Karpas-422 (cell line): ENCODE measurements around the gene GPR137. TPM values are rescaled to one million over a fixed set of nuclear protein-coding genes. Genes with fewer than 3 reads are reported as not detected.
A peak's percentile ranks its signal among the peaks of the same experiment; 100 is the strongest.

ENCODE experiments used
- DNase-seq: peaks from one replicate; pipeline ENCODE4 v3.0.0-alpha.2; 2015
- H2AFZ ChIP-seq: fragments of 200-600 bp; sonication (generic); 2 replicates; pipeline ENCODE4 v1.6.1; 2014; ENCODE audit warnings: antibody characterized with exemption, low read length, mixed read lengths
- H3K27ac ChIP-seq: fragments of 200-600 bp; sonication (generic); 2 replicates; pipeline ENCODE4 v1.5.1; 2014; ENCODE audit warnings: mild to moderate bottlenecking, low read length, moderate library complexity
- H3K27me3 ChIP-seq: fragments of 200-600 bp; sonication (generic); 2 replicates; pipeline ENCODE4 v1.6.1; 2014; ENCODE audit warnings: low read length, mixed read lengths
- H3K36me3 ChIP-seq: fragments of 200-600 bp; sonication (generic); 2 replicates; pipeline ENCODE4 v1.6.1; 2014; ENCODE audit warnings: low read length, mixed read lengths; ENCODE audit not compliant: insufficient read depth
- H3K4me1 ChIP-seq: fragments of 200-600 bp; sonication (generic); 2 replicates; pipeline ENCODE4 v1.6.1; 2014; ENCODE audit warnings: mild to moderate bottlenecking, low read length, mixed read lengths
- H3K4me2 ChIP-seq: fragments of 200-600 bp; sonication (generic); 2 replicates; pipeline ENCODE4 v1.6.1; 2014; ENCODE audit warnings: low read length, low read depth, mild to moderate bottlenecking; ENCODE audit not compliant: poor library complexity, severe bottlenecking
- H3K4me3 ChIP-seq: fragments of 200-600 bp; sonication (generic); 2 replicates; pipeline ENCODE4 v1.5.1; 2014; ENCODE audit warnings: mild to moderate bottlenecking, antibody characterized with exemption, low read length, mixed read lengths
- H3K79me2 ChIP-seq: fragments of 200-600 bp; sonication (generic); 2 replicates; pipeline ENCODE4 v1.6.1; 2014; ENCODE audit warnings: mild to moderate bottlenecking, low read length, mixed read lengths
- H3K9ac ChIP-seq: fragments of 200-600 bp; sonication (generic); 2 replicates; pipeline ENCODE4 v1.6.0; 2014; ENCODE audit warnings: low read length
- H3K9me2 ChIP-seq: fragments of 200-600 bp; sonication (generic), shearing (Covaris generic); replicated peaks from 2 replicates; pipeline ENCODE4 v1.6.0; 2014; ENCODE audit warnings: mild to moderate bottlenecking, low read length, moderate library complexity; ENCODE audit not compliant: insufficient read depth
- H3K9me3 ChIP-seq: fragments of 300-700, 200-600 bp; sonication (generic); 2 replicates; pipeline ENCODE4 v1.6.1; 2014; ENCODE audit warnings: low read length, mixed read lengths
- H4K20me1 ChIP-seq: fragments of 200-600 bp; sonication (generic); 2 replicates; pipeline ENCODE4 v1.6.1; 2014; ENCODE audit warnings: mild to moderate bottlenecking, antibody characterized with exemption, low read length, low read depth; ENCODE audit not compliant: insufficient read depth
- total RNA-seq: library from RNA; depleted of rRNA; stranded (reverse); fragments of >200 nt; shearing (Covaris generic); gene quantifications from 2 replicates; pipeline ENCODE4 v1.2.3, GENCODE V29; 2014; ENCODE audit warnings: low replicate concordance

Gene GPR137
- total RNA-seq, 1 experiment from 2014 or later = 10.8 TPM

DNA sequence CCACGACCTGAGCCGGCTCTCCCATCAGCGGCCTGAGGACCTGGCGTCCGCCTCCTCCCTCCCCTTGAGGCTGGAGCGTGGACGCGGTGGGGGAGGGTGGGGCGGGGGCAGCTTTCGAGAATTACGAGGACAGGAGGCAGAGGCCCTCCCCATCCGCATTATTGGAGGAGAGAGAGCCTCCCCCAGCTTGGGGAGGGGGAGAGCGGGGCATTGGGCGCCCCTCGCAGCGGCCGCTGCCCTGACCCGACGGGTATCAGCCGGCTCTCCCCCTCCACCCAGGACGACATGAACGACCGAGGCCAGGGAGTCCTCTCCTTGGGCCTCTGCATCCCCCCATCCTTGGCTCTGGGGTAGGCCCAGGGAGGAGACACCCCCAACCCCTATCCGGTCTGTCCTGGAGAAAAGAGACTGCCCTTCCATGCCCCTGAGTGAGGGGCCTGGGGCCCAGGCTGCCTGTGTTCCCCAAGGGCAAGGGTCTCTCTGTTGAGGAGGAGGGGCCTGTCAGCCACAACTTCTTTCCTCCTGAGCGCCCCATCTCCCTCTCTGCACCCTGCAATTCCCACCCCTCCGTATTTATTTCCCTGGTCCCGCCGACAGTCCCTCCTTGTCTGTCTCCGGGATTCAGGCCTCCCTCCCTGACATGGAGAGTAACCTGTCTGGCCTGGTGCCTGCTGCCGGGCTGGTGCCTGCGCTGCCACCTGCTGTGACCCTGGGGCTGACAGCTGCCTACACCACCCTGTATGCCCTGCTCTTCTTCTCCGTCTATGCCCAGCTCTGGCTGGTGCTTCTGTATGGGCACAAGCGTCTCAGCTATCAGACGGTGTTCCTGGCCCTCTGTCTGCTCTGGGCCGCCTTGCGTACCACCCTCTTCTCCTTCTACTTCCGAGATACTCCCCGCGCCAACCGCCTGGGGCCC, 495 bp downstream of the GPR137 start:
- DNase-seq = peak; percentile 72
- H3K27ac ChIP-seq = 0 out of 2 replicates have a peak overlapping the region, but pooled peaks have one; percentile 27
- 0 out of 2 replicates have a peak, but pooled peaks cover 5% of the 10 kb centered on the region for H3K36me3 ChIP-seq
- H4K20me1 ChIP-seq = no peaks in the 10 kb centered on the region
- 0 out of 2 replicates have a peak overlapping the region, but pooled peaks have one; percentile 46 for H2AFZ ChIP-seq
- H3K9ac ChIP-seq = peak overlapping the region; percentile 82
- H3K4me2 ChIP-seq = peak overlapping the region; percentile 97
- peak overlapping the region; percentile 92 for H3K4me3 ChIP-seq
- H3K79me2 ChIP-seq = peaks cover 14% of the 10 kb centered on the region
- peaks cover 22% of the 10 kb centered on the region for H3K4me1 ChIP-seq
- H3K9me2 ChIP-seq = no peaks in the 10 kb centered on the region
- no peaks in the 10 kb centered on the region for H3K9me3 ChIP-seq
- no peaks in the 10 kb centered on the region for H3K27me3 ChIP-seq

DNA sequence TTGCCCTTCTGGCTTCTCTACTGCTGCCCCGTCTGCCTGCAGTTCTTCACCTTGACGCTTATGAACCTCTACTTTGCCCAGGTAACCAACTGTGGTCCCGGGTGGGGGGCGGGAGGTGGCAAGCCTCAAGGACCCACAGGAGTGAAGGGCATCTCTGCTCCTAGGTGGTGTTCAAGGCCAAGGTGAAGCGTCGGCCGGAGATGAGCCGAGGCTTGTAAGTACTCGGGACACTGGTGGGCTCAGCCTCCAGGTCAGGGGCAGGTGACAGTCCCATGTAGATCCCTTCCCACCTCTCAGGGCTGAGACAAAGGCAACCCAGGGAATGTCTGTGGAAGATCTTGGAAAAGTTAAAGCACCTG, 1.1 kb downstream of the GPR137 start:
- Histone ChIP-seq H3K9me3 (no peaks in the 10 kb centered on the region), H3K36me3 (0 out of 2 replicates have a peak, but pooled peaks cover 5% of the 10 kb centered on the region), H4K20me1 (no peaks in the 10 kb centered on the region), H3K9ac (no peak overlapping the region; the same call in 1 of the 2 replicates), H3K27ac (no peak overlapping the region), H3K4me1 (peaks cover 22% of the 10 kb centered on the region), H3K9me2 (no peaks in the 10 kb centered on the region), H3K27me3 (no peaks in the 10 kb centered on the region), H3K79me2 (peaks cover 14% of the 10 kb centered on the region), H3K4me3 (peak overlapping the region; percentile 92; the same call in 1 of the 2 replicates), H2AFZ (no peak overlapping the region), H3K4me2 (peak overlapping the region; percentile 97)
- no peak for DNase-seq

DNA sequence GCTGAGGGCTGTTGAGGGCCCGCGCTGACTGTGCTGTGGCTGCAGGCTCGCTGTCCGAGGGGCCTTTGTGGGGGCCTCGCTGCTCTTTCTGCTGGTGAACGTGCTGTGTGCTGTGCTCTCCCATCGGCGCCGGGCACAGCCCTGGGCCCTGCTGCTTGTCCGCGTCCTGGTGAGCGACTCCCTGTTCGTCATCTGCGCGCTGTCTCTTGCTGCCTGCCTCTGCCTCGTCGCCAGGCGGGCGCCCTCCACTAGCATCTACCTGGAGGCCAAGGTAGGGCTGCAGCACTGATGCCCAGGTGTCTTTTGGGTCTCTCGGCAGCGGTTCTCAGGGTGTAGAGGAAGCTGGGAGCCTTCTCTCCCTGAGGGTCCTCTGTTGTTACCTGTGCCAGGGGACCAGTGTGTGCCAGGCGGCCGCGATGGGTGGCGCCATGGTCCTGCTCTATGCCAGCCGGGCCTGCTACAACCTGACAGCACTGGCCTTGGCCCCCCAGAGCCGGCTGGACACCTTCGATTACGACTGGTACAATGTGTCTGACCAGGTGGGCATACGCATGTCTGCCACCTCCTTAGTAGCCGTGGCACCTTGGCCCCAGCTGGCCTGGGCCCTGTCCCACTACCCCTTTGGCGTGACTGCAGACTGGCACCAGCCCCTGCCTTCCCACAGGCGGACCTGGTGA, 2.2 kb downstream of the GPR137 start:
- no peaks in the 10 kb centered on the region for H3K36me3 ChIP-seq
- no peaks in the 10 kb centered on the region for H3K9me2 ChIP-seq
- no peak overlapping the region for H3K4me3 ChIP-seq
- H4K20me1 ChIP-seq = no peaks in the 10 kb centered on the region
- H3K79me2 ChIP-seq = peaks cover 14% of the 10 kb centered on the region
- no peak overlapping the region for H3K4me2 ChIP-seq
- no peak for DNase-seq
- no peak overlapping the region for H3K9ac ChIP-seq
- no peaks in the 10 kb centered on the region for H3K9me3 ChIP-seq
- no peaks in the 10 kb centered on the region for H3K27me3 ChIP-seq
- H3K27ac ChIP-seq = no peak overlapping the region
- H3K4me1 ChIP-seq = peaks cover 22% of the 10 kb centered on the region
- H2AFZ ChIP-seq = no peak overlapping the region

DNA sequence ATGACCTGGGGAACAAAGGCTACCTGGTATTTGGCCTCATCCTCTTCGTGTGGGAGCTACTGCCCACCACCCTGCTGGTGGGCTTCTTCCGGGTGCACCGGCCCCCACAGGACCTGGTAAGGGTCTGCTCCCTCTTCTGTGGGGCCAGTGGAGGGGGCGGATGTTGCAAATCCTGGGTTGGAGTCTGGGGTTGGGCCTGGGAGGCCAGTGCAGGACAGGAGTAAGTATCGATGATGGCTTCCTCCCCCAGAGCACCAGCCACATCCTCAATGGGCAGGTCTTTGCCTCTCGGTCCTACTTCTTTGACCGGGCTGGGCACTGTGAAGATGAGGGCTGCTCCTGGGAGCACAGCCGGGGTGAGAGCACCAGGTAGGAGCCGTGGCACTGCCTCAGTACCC, 2.7 kb downstream of the GPR137 start:
- H3K9me2 ChIP-seq = no peaks in the 10 kb centered on the region
- no peak overlapping the region for H3K4me2 ChIP-seq
- no peak for DNase-seq
- H3K27me3 ChIP-seq = no peaks in the 10 kb centered on the region
- peaks cover 8% of the 10 kb centered on the region for H3K79me2 ChIP-seq
- no peaks in the 10 kb centered on the region for H3K9me3 ChIP-seq
- H3K36me3 ChIP-seq = no peaks in the 10 kb centered on the region
- H2AFZ ChIP-seq = no peak overlapping the region
- no peak overlapping the region for H3K4me3 ChIP-seq
- no peak overlapping the region for H3K27ac ChIP-seq
- no peaks in the 10 kb centered on the region for H4K20me1 ChIP-seq
- H3K9ac ChIP-seq = no peak overlapping the region
- peaks cover 20% of the 10 kb centered on the region for H3K4me1 ChIP-seq

DNA sequence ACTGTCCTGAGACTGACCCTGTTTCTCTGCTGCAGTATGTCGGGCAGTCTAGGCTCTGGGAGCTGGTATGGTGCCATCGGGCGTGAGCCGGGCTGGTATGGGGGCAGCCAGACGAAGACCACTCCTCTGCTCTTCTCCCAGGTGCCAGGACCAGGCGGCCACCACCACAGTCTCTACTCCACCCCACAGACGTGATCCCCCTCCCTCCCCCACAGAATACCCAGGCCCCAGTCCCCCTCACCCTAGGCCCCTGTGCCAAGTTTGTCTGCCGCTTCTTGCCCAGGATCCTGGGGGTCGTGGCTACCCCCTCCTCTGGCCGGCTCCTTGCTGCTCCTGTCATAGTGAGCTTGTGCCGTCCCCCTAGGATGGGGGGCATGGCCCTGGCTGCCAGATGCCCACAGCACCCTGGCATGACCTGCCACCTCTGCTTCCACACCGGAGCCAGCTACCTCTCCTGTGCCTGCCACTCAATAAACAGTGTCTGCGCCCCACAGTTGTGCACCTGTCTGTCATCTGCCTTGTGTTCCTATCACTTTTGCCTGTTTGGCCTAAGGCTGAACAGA, 3.4 kb downstream of the GPR137 start:
- H3K79me2 ChIP-seq = peaks cover 1% of the 10 kb centered on the region
- H3K27me3 ChIP-seq = no peaks in the 10 kb centered on the region
- no peak for DNase-seq
- peaks cover 13% of the 10 kb centered on the region for H3K4me1 ChIP-seq
- no peaks in the 10 kb centered on the region for H4K20me1 ChIP-seq
- no peaks in the 10 kb centered on the region for H3K9me3 ChIP-seq
- H3K27ac ChIP-seq = no peak overlapping the region
- H2AFZ ChIP-seq = no peak overlapping the region
- H3K4me2 ChIP-seq = no peak overlapping the region
- no peaks in the 10 kb centered on the region for H3K9me2 ChIP-seq
- H3K36me3 ChIP-seq = no peaks in the 10 kb centered on the region
- H3K4me3 ChIP-seq = no peak overlapping the region
- no peak overlapping the region for H3K9ac ChIP-seq

DNA sequence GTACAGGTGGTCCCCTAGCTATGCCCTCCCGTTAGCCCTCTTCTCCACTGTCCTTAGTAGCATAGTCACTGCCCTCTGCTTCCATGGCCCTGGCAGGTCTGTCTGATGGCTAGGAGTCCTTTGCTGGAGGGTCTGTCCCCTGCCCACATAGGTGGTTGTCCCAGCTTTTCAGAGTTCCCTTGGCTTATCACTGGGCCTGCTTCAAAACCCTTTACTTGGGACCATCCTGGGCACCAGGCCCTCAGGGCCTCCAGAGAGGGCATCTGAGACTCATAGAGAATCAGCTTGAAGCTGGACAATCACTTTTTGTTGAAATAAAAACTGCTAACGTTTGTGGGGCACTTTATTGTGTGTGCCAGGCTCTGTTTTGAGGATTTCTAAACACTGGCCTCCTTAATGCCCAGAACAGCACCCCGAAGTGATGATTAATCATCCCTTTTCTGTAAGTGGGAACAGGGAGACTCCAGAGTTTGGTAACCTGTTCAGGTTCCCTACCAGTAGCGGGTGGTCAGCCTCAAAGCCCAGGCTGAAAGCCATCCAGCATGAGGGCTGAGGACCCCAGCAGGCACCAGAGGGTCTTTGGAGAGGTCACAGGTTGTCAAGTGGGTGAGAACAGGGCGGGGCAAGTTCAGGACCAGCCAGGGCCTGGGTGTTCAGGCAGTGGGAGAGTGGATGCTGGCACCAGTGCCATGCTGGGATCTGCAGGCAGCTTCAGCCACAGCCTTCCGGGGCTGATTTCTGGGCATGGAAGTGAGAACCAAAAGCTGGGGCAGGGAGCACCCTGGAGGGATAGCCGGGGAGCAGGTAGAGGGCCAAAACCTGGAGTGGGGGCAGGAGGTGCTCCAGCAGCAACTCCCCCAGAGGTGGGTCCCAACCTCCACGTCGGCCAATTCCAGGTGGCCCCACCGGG, 5.0 kb downstream of the GPR137 start:
- no peaks in the 10 kb centered on the region for H4K20me1 ChIP-seq
- DNase-seq = no peak
- H3K27ac ChIP-seq = no peak overlapping the region
- peaks cover 13% of the 10 kb centered on the region for H3K4me1 ChIP-seq
- no peak overlapping the region for H2AFZ ChIP-seq
- H3K9me3 ChIP-seq = no peaks in the 10 kb centered on the region
- H3K27me3 ChIP-seq = no peaks in the 10 kb centered on the region
- H3K36me3 ChIP-seq = no peaks in the 10 kb centered on the region
- no peak overlapping the region for H3K4me2 ChIP-seq
- no peak overlapping the region for H3K9ac ChIP-seq
- no peak overlapping the region for H3K4me3 ChIP-seq
- H3K9me2 ChIP-seq = no peaks in the 10 kb centered on the region
- H3K79me2 ChIP-seq = no peaks in the 10 kb centered on the region

DNA sequence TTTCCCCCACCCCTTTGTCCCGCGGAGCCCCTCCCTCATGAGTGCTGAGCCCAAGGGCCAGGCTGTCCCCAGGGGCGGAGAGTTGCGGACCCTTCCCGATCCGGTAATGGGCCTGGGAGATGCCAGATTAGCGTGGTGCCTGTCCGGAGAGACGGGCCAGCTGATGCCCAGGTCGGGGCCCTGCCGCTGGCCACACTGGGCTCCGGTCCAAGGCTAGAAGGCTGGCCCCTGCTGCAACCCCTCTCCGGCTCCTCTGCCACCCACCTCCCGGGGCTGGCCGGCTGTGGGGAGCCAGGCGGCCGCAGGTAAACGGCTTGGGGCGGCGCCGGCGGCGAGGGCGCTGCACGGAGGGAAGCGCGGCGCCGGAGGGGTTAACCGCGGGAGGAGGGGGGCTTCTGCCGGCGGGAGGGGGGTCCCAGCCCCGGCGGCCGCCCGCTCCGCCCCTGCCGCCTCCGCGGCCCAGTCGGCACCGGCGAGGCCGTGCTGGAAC, 5.7 kb downstream of the GPR137 start, which contains the start of gene KCNK4:
Gene KCNK4 (plus strand): TSS at position 41 of the 490 bp plus-strand sequence. CDS start 1,717 bp downstream, outside the sequence.
- Histone ChIP-seq H3K36me3 (no peaks in the 10 kb centered on the region), H2AFZ (no peak within 1 kb of the TSS), H3K9ac (no peak within 1 kb of the TSS), H3K9me3 (no peaks in the 10 kb centered on the region), H3K9me2 (no peaks in the 10 kb centered on the region), H3K79me2 (no peaks in the 10 kb centered on the region), H3K27me3 (no peaks in the 10 kb centered on the region), H3K4me1 (peaks cover 14% of the 10 kb centered on the region), H3K4me3 (no peak within 1 kb of the TSS), H3K4me2 (no peak within 1 kb of the TSS), H3K27ac (no peak within 1 kb of the TSS), H4K20me1 (no peaks in the 10 kb centered on the region)
- no peak for DNase-seq
